GM23338 (cell line): ENCODE results near the gene PPP1CA. TPM values are rescaled to one million over a fixed set of nuclear protein-coding genes. Genes with fewer than 3 reads are reported as not detected.

Experiments
- ATAC-seq: fragments of 200-7000 bp; cut with Tn5 transposase; 3 replicates; pipeline ENCODE4 v1.9.1; 2020
- DNase-seq: peaks from one replicate; pipeline ENCODE4 v3.0.0-alpha.2; 2015; ENCODE audit warnings: low spot score
- H2AFZ ChIP-seq: fragments of 200-600 bp; sonication (generic); 2 replicates; pipeline ENCODE4 v1.8.0; 2016; ENCODE audit warnings: antibody characterized with exemption, mild to moderate bottlenecking, moderate library complexity
- H3F3A ChIP-seq: fragments of 200-600 bp; sonication (generic); replicated peaks from 2 replicates; pipeline ENCODE4 v1.8.0; 2017; ENCODE audit warnings: antibody characterized with exemption, mixed run types, low read depth
- H3K27ac ChIP-seq: fragments of 200-600 bp; sonication (generic); 2 replicates; pipeline ENCODE4 v1.6.1; 2016; ENCODE audit warnings: low read depth
- H3K27me3 ChIP-seq: fragments of 200-600 bp; sonication (generic); 2 replicates; pipeline ENCODE4 v1.8.0; 2016; ENCODE audit warnings: mild to moderate bottlenecking, mixed run types, moderate library complexity; ENCODE audit not compliant: insufficient read depth
- H3K36me3 ChIP-seq: fragments of 200-600 bp; sonication (generic); 2 replicates; pipeline ENCODE4 v1.8.0; 2016; ENCODE audit warnings: mild to moderate bottlenecking; ENCODE audit not compliant: insufficient read depth
- H3K4me1 ChIP-seq: fragments of 200-600 bp; sonication (generic); 2 replicates; pipeline ENCODE4 v1.8.0; 2016; ENCODE audit warnings: mild to moderate bottlenecking, moderate library complexity; ENCODE audit not compliant: insufficient read depth
- H3K4me2 ChIP-seq: fragments of 200-600 bp; sonication (generic); 2 replicates; pipeline ENCODE4 v1.7.1; 2017; ENCODE audit warnings: mixed run types
- H3K4me3 ChIP-seq: fragments of 200-600 bp; sonication (generic); 2 replicates; pipeline ENCODE4 v1.6.1; 2016; ENCODE audit warnings: mixed run types
- H3K79me2 ChIP-seq: fragments of 200-600 bp; sonication (generic); replicated peaks from 2 replicates; pipeline ENCODE4 v1.8.0; 2017; ENCODE audit warnings: mild to moderate bottlenecking; ENCODE audit not compliant: insufficient read depth
- H3K9me2 ChIP-seq: fragments of 200-600 bp; sonication (generic); 2 replicates; pipeline ENCODE4 v1.8.0; 2017; ENCODE audit not compliant: insufficient read depth
- H4K20me1 ChIP-seq: fragments of 200-600 bp; sonication (generic); replicated peaks from 2 replicates; pipeline ENCODE4 v1.8.0; 2017; ENCODE audit warnings: mild to moderate bottlenecking; ENCODE audit not compliant: insufficient read depth
- H3K27ac Mint-ChIP-seq: 2 replicates; pipeline ENCODE4 v1.8.0; 2020; ENCODE audit warnings: inconsistent platforms, mild to moderate bottlenecking, moderate library complexity, mixed read lengths
- H3K27me3 Mint-ChIP-seq: 3 replicates; pipeline ENCODE4 v1.8.0; 2022; ENCODE audit warnings: low read depth, mild to moderate bottlenecking, moderate library complexity, mixed read lengths, inconsistent platforms; ENCODE audit not compliant: insufficient read depth, poor library complexity
- H3K36me3 Mint-ChIP-seq: 3 replicates; pipeline ENCODE4 v1.8.0; 2021; ENCODE audit warnings: low read depth, mild to moderate bottlenecking, inconsistent platforms, moderate library complexity, mixed read lengths
- H3K4me1 Mint-ChIP-seq: 3 replicates; pipeline ENCODE4 v1.8.0; 2020; ENCODE audit warnings: mild to moderate bottlenecking, inconsistent platforms, mixed read lengths
- H3K4me3 Mint-ChIP-seq: 3 replicates; pipeline ENCODE4 v1.8.0; 2021; ENCODE audit warnings: moderate library complexity, mild to moderate bottlenecking, inconsistent platforms, mixed read lengths
- H3K9me3 Mint-ChIP-seq: 3 replicates; pipeline ENCODE4 v1.8.0; 2020; ENCODE audit warnings: moderate library complexity, mild to moderate bottlenecking, inconsistent platforms, mixed read lengths
- CTCF ChIP-seq, 2 experiments: fragments of 200-600 bp in 1 of 2; sonication (generic) in 1 of 2; conservative IDR thresholded peaks; 2 replicates each; pipeline versions ENCODE4 v1.5.1 to v1.6.1; 2016 to 2017; ENCODE audit warnings: antibody characterized with exemption in 2 of 2, low read depth in 2 of 2, mild to moderate bottlenecking in 2 of 2, moderate library complexity in 1 of 2
- ETS1 ChIP-seq: IDR thresholded peaks from 2 replicates; pipeline ENCODE4 v1.6.1; 2016; ENCODE audit warnings: antibody characterized with exemption
- EZH2phosphoT487 ChIP-seq: fragments of 200-600 bp; sonication (generic); IDR thresholded peaks from one replicate; pipeline ENCODE4 v1.8.1; 2018; ENCODE audit warnings: antibody characterized with exemption; ENCODE audit not compliant: unreplicated experiment
- NANOG ChIP-seq: IDR thresholded peaks from 2 replicates; pipeline ENCODE4 v1.6.1; 2016; ENCODE audit warnings: antibody characterized with exemption, borderline replicate concordance
- POLR2AphosphoS5 ChIP-seq: IDR thresholded peaks from 2 replicates; pipeline ENCODE4 v1.6.1; 2016; ENCODE audit warnings: antibody characterized with exemption, low read depth
- REST ChIP-seq: IDR thresholded peaks from one replicate; pipeline ENCODE4 v1.6.1; 2018; ENCODE audit warnings: antibody characterized with exemption; ENCODE audit not compliant: unreplicated experiment
- STAT1 ChIP-seq: IDR thresholded peaks from one replicate; pipeline ENCODE4 v1.6.1; 2016; ENCODE audit warnings: antibody characterized with exemption; ENCODE audit not compliant: unreplicated experiment
- ZNF114 ChIP-seq: fragments of 250-450 bp; sonication (Bioruptor Pico); IDR thresholded peaks from 2 replicates; pipeline ENCODE4 v1.5.0; 2020; ENCODE audit warnings: mild to moderate bottlenecking, moderate library complexity
- ZNF331 ChIP-seq: fragments of 250-450 bp; sonication (Bioruptor Pico); IDR thresholded peaks from 2 replicates; pipeline ENCODE4 v1.5.0; 2020; ENCODE audit warnings: low read depth, mild to moderate bottlenecking, moderate library complexity
- polyA plus RNA-seq: library from polyadenylated mRNA; unstranded; fragments of >200 nt; fragmentation: Nextera tagmentation; extraction: Ambion mirVana; gene quantifications from 2 replicates; pipeline ENCODE4 v1.2.1, GENCODE V29; 2016
- total RNA-seq: library from RNA; depleted of rRNA; stranded (reverse); fragments of >200 nt; shearing (Covaris generic); gene quantifications from 2 replicates; pipeline ENCODE4 v1.2.3, GENCODE V29; 2014

PPP1CA gene
- total and polyA plus RNA-seq, 2 experiments from 2014 or later: 217 to 237 TPM

- TF ChIP-seq EZH2phosphoT487 (no peak), REST (no peak), ZNF114 (CRISPR knock-in tag) (no peak), NANOG (no peak), ETS1 (no peak)
Observed at GRCh38 chr11:67369275-67369674, 32.4 kb downstream of the PPP1CA start (continued).

- TF ChIP-seq POLR2AphosphoS5: no peak
- TF ChIP-seq ZNF114 (CRISPR knock-in tag): no peak
- TF ChIP-seq ZNF331 (CRISPR knock-in tag): no peak
- TF ChIP-seq CTCF (conservative IDR thresholded peaks at IDR 0.05; ENCODE audit: low read depth in 2 of 2): no peak
- TF ChIP-seq STAT1: no peak
- no peak overlapping the region for H3K4me3 ChIP-seq
- H2AFZ ChIP-seq: no peak overlapping the region
- Mint-ChIP-seq H3K4me1 (peaks cover 37% of the 10 kb centered on the region), H3K27me3 (peaks cover 30% of the 10 kb centered on the region), H3K27ac (no peak overlapping the region), H3K36me3 (no peaks in the 10 kb centered on the region; the same call in 2 of the 3 replicates), H3K9me3 (no peaks in the 10 kb centered on the region), H3K4me3 (no peak overlapping the region; the same call in 2 of the 3 replicates)
- no peaks in the 10 kb centered on the region for H3K79me2 ChIP-seq
- H4K20me1 ChIP-seq: no peaks in the 10 kb centered on the region
- DNase-seq (no peak), ATAC-seq (no peak)
- no peak overlapping the region for H3K4me2 ChIP-seq
- no peak overlapping the region for H3K27ac ChIP-seq
- H3K36me3 ChIP-seq: no peaks in the 10 kb centered on the region
- peaks cover 25% of the 10 kb centered on the region for H3K4me1 ChIP-seq
- peaks cover 55% of the 10 kb centered on the region for H3K27me3 ChIP-seq
- H3F3A ChIP-seq: 0 out of 2 replicates have a peak, but pooled peaks cover 4% of the 10 kb centered on the region
- no peaks in the 10 kb centered on the region for H3K9me2 ChIP-seq
Observed at GRCh38 chr11:67368621-67369020, 33.0 kb downstream of the PPP1CA start.
